Regular cardiac myocyte (primary cell): ENCODE data around the gene MRTFA. TPM values are rescaled to one million over a fixed set of nuclear protein-coding genes. Genes with fewer than 3 reads are reported as not detected.

Source experiments
- total RNA-seq: library from RNA; depleted of rRNA; stranded (reverse); fragments of >200 nt; gene quantifications from 2 replicates; pipeline ENCODE4 v1.2.3, GENCODE V29; 2014

Gene MRTFA
- 14.0 and 20.9 TPM in 2 replicates for total RNA-seq

DNA sequence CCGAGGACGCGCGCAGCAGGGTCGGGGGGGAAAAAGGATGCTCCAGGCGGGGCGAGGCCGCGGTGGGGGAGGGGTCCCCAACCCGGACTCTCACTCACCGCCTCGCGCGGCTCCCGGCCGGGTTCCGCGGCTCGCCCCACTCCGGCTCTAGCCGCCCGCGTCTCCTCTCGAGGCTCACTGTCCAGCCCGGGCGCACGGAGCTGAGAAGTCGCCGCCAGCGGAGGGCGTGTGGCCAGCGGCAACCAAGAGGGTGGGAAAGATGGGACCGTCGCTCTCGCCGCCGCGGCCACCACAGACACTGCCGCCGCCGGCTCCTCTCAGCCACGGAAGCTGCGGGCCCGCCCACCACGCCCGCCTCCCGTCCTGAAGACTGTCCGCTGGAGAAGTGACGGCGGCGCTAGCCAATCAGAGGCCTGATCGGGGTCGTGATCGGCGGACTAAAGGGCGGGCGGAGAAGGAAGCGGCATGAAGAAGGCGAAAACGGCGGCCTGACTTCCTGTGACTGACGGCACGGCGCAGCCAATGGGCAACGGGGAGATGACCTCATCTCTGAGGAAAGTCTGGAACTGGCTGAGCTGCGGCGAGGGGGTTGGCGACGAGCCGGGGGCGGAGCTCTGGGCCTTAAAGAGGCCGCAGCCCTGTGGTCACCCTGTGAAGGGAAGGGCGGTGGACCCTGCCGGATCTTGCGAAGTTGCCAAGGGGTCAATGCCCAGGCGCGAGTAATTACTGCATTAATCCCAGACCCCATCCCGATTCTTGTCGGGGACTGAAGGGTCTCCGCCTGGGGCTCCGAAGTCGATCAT lies at the start of gene MRTFA:
Gene MRTFA, minus strand, starts transcription at position 340 of the 803 bp plus-strand sequence.

GRCh38 chr22:40679249-40679963 lies 42.9 kb upstream of the MRTFA start, which contains the start of gene MCHR1:
Gene MCHR1, plus strand, starts transcription at chr22:40679484. Its CDS starts 169 bp downstream, at chr22:40679653.

Other genes starting within 250 kb of the MRTFA start
- 0.38 and 2.3 TPM in 2 replicates for gene MCHR1, start 42.8 kb upstream of the MRTFA start, total RNA-seq
- 11.3 and 21.9 TPM in 2 replicates for gene SLC25A17, start 182.6 kb upstream of the MRTFA start, total RNA-seq
- gene ST13, start 219.9 kb upstream of the MRTFA start, total RNA-seq, result 205 and 256 TPM in 2 replicates
- gene XPNPEP3, start 220.4 kb upstream of the MRTFA start, total RNA-seq, result 4.2 and 7.3 TPM in 2 replicates
- not detected in 2 replicates for gene DNAJB7, start 225.4 kb upstream of the MRTFA start, total RNA-seq